Endodermal cell (in vitro differentiated cells): ENCODE data around the gene NME3. TPM values are rescaled to one million over a fixed set of nuclear protein-coding genes. Genes with fewer than 3 reads are reported as not detected.

Experiments
- DNase-seq: peaks from one replicate; pipeline ENCODE4 v3.0.0-alpha.2; 2017
- H3K27ac ChIP-seq: 2 replicates; pipeline ENCODE4 v1.5.1; 2013; ENCODE audit warnings: mild to moderate bottlenecking, low read depth, low read length, moderate library complexity
- H3K27me3 ChIP-seq: 2 replicates; pipeline ENCODE4 v1.6.1; 2013; ENCODE audit warnings: mild to moderate bottlenecking, low read length, moderate library complexity; ENCODE audit not compliant: insufficient read depth, control insufficient read depth, poor library complexity, severe bottlenecking
- H3K36me3 ChIP-seq: 2 replicates; pipeline ENCODE4 v1.7.0; 2013; ENCODE audit warnings: mild to moderate bottlenecking, low read length, moderate library complexity; ENCODE audit not compliant: control insufficient read depth, insufficient read depth
- H3K4me1 ChIP-seq: one replicate; pipeline ENCODE4 v1.7.0; 2013; ENCODE audit warnings: low read length; ENCODE audit not compliant: control insufficient read depth, insufficient read depth
- H3K4me3 ChIP-seq: 2 replicates; pipeline ENCODE4 v1.5.1; 2013; ENCODE audit warnings: mild to moderate bottlenecking, low read length, moderate library complexity
- H3K9ac ChIP-seq: 2 replicates; pipeline ENCODE4 v1.6.1; 2013; ENCODE audit warnings: mild to moderate bottlenecking, low read length, moderate library complexity; ENCODE audit not compliant: poor library complexity, severe bottlenecking; ENCODE audit errors: extremely low read depth
- H3K9me3 ChIP-seq: 2 replicates; pipeline ENCODE4 v1.6.1; 2013; ENCODE audit warnings: mild to moderate bottlenecking, low read length, moderate library complexity; ENCODE audit not compliant: control insufficient read depth
- H3K27ac Mint-ChIP-seq: 2 replicates; pipeline ENCODE4 v1.8.0; 2020; ENCODE audit warnings: mixed read lengths
- H3K27me3 Mint-ChIP-seq: 2 replicates; pipeline ENCODE4 v1.8.0; 2021; ENCODE audit warnings: mild to moderate bottlenecking, mixed read lengths; ENCODE audit not compliant: insufficient read depth
- H3K36me3 Mint-ChIP-seq: 2 replicates; pipeline ENCODE4 v1.8.0; 2020; ENCODE audit warnings: low read depth, mixed read lengths
- H3K4me1 Mint-ChIP-seq: 2 replicates; pipeline ENCODE4 v1.8.0; 2020; ENCODE audit warnings: mixed read lengths
- H3K4me3 Mint-ChIP-seq: 2 replicates; pipeline ENCODE4 v1.8.0; 2020; ENCODE audit warnings: mild to moderate bottlenecking, moderate library complexity, mixed read lengths
- H3K9me3 Mint-ChIP-seq: 2 replicates; pipeline ENCODE4 v1.8.0; 2020; ENCODE audit warnings: mild to moderate bottlenecking, mixed read lengths
- CTCF ChIP-seq: fragments of 200-600 bp; sonication (generic); conservative IDR thresholded peaks from 2 replicates; pipeline ENCODE4 v1.5.0; 2021; ENCODE audit warnings: antibody characterized with exemption, mild to moderate bottlenecking
- WGBS, 2 experiments: methylation state at CpG; one replicate each; pipeline versions ENCODE4 v1.1.5 to v1.1.7; 2013; ENCODE audit warnings: missing lambda C conversion rate in 2 of 2, mixed read lengths in 1 of 2; ENCODE audit not compliant: insufficient coverage in 1 of 2, insufficient read length in 1 of 2; 5-methylcytosine and 5-hydroxymethylcytosine counted together
- total RNA-seq, 2 donors: library from RNA; stranded (reverse); fragmentation: NEBNext Ultra II Directional in 1 of 2; extraction: Animal tissue kit (Norgen Biotek cat#: 25700) in 1 of 2; gene quantifications; 2 replicates in 1 of 2; 3 replicates in 1 of 2; pipeline ENCODE4 v1.2.1, GENCODE V29; 2021

Gene NME3
- total RNA-seq, 2 donors from 2014 or later = 70.3 to 73.6 TPM

- no peaks in the 10 kb centered on the region for H3K9me3 ChIP-seq
- Mint-ChIP-seq H3K4me1 (no peaks in the 10 kb centered on the region), H3K27ac (peak overlapping the region; percentile 77), H3K9me3 (peaks cover 1% of the 10 kb centered on the region), H3K4me3 (no peak overlapping the region), H3K36me3 (peaks cover 33% of the 10 kb centered on the region), H3K27me3 (no peaks in the 10 kb centered on the region)
- WGBS, 2 experiments = 97% methylated on average over 24 to 25 of the region's 25 CpGs
- peaks cover 24% of the 10 kb centered on the region for H3K36me3 ChIP-seq
- no peak for DNase-seq
- H3K27ac ChIP-seq = peak overlapping the region; percentile 73
- TF ChIP-seq CTCF = no peak
- H3K9ac ChIP-seq = no peak overlapping the region
- no peaks in the 10 kb centered on the region for H3K4me1 ChIP-seq
- H3K27me3 ChIP-seq = no peaks in the 10 kb centered on the region
- H3K4me3 ChIP-seq = no peak overlapping the region
These were observed 26.0 kb downstream of the NME3 start for GRCh38 chr16:1745181-1745899.

GRCh38 chr16:1744338-1744840, 27.0 kb downstream of the NME3 start:
- Histone ChIP-seq H3K27ac (no peak overlapping the region), H3K4me3 (no peak overlapping the region), H3K36me3 (peaks cover 21% of the 10 kb centered on the region), H3K4me1 (no peaks in the 10 kb centered on the region), H3K27me3 (no peaks in the 10 kb centered on the region), H3K9me3 (peaks cover 4% of the 10 kb centered on the region), H3K9ac (no peak overlapping the region)
- DNase-seq = no peak
- no peak overlapping the region for H3K27ac Mint-ChIP-seq
- peaks cover 1% of the 10 kb centered on the region for H3K9me3 Mint-ChIP-seq
- no peak for TF ChIP-seq CTCF
- H3K27me3 Mint-ChIP-seq = no peaks in the 10 kb centered on the region
- WGBS, 2 experiments = 92 to 95% methylated on average over 13 to 22 of the region's 24 CpGs
- H3K4me3 Mint-ChIP-seq = no peak overlapping the region
- H3K4me1 Mint-ChIP-seq = no peaks in the 10 kb centered on the region
- peaks cover 28% of the 10 kb centered on the region for H3K36me3 Mint-ChIP-seq

GRCh38 chr16:1743376-1744337, 27.7 kb downstream of the NME3 start:
- peaks cover 20% of the 10 kb centered on the region for H3K36me3 Mint-ChIP-seq
- no peak for DNase-seq
- peaks cover 14% of the 10 kb centered on the region for H3K36me3 ChIP-seq
- H3K4me1 Mint-ChIP-seq = no peaks in the 10 kb centered on the region
- H3K27ac Mint-ChIP-seq = no peak overlapping the region
- no peaks in the 10 kb centered on the region for H3K27me3 Mint-ChIP-seq
- no peaks in the 10 kb centered on the region for H3K4me1 ChIP-seq
- H3K4me3 Mint-ChIP-seq = no peak overlapping the region
- H3K9me3 Mint-ChIP-seq = peaks cover 1% of the 10 kb centered on the region
- 92 to 98% methylated on average over 19 to 32 of the region's 32 CpGs for WGBS, 2 experiments
- peaks cover 12% of the 10 kb centered on the region for H3K9me3 ChIP-seq
- no peak for TF ChIP-seq CTCF
- no peaks in the 10 kb centered on the region for H3K27me3 ChIP-seq
- no peak overlapping the region for H3K27ac ChIP-seq
- H3K4me3 ChIP-seq = no peak overlapping the region
- H3K9ac ChIP-seq = no peak overlapping the region
